ENCODE data around the gene UNC13C.

UNC13C gene

DNA sequence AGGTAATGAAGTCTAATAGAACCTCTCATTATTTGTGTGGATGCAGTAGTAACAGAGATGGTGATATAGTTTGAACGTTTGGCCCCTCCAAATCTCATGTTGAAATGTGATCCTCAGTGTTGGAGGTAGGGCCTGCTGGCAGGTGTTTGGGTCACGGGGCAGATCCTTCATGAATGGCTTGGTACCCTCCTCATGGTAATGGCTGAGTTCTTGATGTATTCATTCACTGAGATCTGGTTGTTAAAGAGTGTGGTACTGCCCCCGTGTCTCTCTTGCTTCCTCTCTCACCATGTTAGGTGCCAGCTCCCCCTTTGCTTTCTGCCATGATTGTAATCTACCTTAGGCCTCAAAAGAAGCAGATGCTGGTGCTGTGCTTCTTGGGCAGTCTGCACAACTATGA lies 606.8 kb downstream of the UNC13C start:
- Mint-ChIP-seq H3K4me1 (ENCODE audit: low read depth) (no peaks in the 10 kb centered on the region), H3K27me3 (no peaks in the 10 kb centered on the region), H3K27ac (no peak overlapping the region), H3K36me3 (ENCODE audit: low read depth) (no peaks in the 10 kb centered on the region), H3K9me3 (peaks cover 5% of the 10 kb centered on the region), H3K4me3 (no peak overlapping the region)

DNA sequence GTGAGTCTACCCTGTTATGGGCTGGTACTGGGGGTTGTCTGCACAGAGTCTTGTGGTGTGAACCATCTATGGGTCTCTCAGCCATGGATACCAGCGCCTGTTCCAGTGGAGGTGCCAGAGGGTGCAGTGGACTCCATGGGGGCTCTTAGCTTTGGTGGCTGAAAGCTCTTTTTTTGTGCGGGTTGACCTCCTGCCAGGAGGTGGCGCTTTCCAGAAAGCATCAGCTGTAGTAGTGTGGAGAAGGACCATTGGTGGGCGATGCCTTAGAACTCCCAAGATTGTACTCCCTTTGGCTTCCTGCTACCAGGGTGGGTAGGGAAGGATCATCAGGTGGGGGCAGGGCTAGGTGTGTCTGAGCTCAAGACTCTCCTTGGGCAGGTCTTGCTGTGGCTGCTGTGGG lies 615.9 kb downstream of the UNC13C start:
- no peak overlapping the region for H3K27ac Mint-ChIP-seq
- no peaks in the 10 kb centered on the region for H3K36me3 Mint-ChIP-seq (ENCODE audit: low read depth)
- H3K9me3 Mint-ChIP-seq = peaks cover 4% of the 10 kb centered on the region
- H3K27me3 Mint-ChIP-seq = no peaks in the 10 kb centered on the region
- no peaks in the 10 kb centered on the region for H3K4me1 Mint-ChIP-seq (ENCODE audit: low read depth)
- no peak overlapping the region for H3K4me3 Mint-ChIP-seq

DNA sequence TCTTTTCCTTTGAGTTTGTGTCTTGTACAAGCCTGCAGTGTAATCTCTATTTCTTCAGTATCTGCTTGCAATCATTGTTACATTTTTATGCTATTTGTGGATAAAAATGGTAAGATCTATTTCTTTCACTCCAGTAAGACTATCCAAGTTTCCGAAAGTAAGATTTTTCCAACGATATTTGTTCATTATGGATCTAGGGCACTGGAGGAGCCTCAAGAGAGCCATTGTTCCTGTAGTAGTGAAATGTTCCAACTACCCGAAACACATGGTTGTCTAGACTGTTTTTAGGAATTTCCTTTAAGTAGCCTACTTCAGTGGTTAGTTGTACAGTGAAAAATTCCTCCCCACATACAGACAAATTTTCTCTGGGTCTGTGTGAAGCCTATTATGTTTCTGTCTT lies 621.1 kb downstream of the UNC13C start:
- Mint-ChIP-seq H3K4me3 (no peak overlapping the region), H3K9me3 (no peaks in the 10 kb centered on the region), H3K27me3 (peaks cover 4% of the 10 kb centered on the region), H3K27ac (no peak overlapping the region), H3K36me3 (ENCODE audit: low read depth) (no peaks in the 10 kb centered on the region), H3K4me1 (ENCODE audit: low read depth) (no peaks in the 10 kb centered on the region)

DNA sequence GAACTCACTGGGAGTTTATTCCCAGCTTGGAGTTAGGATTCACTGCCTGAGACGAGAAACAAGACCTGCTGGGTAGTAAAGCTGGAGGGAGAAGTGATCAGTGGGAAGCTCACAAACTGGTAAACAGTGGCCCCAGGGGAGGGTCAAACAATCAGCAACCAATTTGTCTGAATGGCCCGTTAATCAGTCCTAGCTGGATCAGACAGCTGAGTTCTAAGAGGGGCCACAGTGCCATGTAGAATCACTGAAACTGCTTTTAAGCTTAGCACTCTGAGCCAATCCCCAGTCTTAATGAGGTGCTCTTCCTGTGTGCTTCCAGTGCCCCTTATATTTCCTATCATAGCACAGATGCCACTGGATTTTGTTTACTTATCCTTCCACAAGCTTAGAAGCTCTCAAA lies 626.8 kb downstream of the UNC13C start:
- H3K4me3 Mint-ChIP-seq = no peak overlapping the region
- H3K9me3 Mint-ChIP-seq = no peaks in the 10 kb centered on the region
- H3K4me1 Mint-ChIP-seq (ENCODE audit: low read depth) = no peaks in the 10 kb centered on the region
- peaks cover 4% of the 10 kb centered on the region for H3K27me3 Mint-ChIP-seq
- no peaks in the 10 kb centered on the region for H3K36me3 Mint-ChIP-seq (ENCODE audit: low read depth)
- H3K27ac Mint-ChIP-seq = no peak overlapping the region

DNA sequence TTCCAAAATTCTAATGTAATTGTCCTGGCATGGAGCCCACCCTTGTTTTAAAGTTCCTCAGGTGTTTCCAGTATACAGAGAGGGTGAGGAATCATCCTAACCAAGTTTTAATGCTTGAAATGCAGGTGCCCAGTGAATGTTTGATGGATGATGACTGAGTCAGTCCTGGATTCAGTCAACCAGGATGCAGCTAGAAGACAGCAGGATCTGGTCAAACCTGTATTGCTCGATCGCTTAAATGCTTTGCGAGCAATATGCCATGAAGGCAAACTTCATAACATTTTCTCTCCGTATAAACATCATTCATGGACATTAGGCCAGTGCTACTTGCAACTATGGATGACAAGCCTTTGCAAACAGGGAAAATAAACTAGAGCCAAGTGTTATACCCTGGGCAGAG lies 627.3 kb downstream of the UNC13C start:
- H3K4me1 Mint-ChIP-seq (ENCODE audit: low read depth) = no peaks in the 10 kb centered on the region
- H3K4me3 Mint-ChIP-seq = no peak overlapping the region
- H3K36me3 Mint-ChIP-seq (ENCODE audit: low read depth) = no peaks in the 10 kb centered on the region
- no peak overlapping the region for H3K27ac Mint-ChIP-seq
- peaks cover 4% of the 10 kb centered on the region for H3K27me3 Mint-ChIP-seq
- H3K9me3 Mint-ChIP-seq = no peaks in the 10 kb centered on the region

DNA sequence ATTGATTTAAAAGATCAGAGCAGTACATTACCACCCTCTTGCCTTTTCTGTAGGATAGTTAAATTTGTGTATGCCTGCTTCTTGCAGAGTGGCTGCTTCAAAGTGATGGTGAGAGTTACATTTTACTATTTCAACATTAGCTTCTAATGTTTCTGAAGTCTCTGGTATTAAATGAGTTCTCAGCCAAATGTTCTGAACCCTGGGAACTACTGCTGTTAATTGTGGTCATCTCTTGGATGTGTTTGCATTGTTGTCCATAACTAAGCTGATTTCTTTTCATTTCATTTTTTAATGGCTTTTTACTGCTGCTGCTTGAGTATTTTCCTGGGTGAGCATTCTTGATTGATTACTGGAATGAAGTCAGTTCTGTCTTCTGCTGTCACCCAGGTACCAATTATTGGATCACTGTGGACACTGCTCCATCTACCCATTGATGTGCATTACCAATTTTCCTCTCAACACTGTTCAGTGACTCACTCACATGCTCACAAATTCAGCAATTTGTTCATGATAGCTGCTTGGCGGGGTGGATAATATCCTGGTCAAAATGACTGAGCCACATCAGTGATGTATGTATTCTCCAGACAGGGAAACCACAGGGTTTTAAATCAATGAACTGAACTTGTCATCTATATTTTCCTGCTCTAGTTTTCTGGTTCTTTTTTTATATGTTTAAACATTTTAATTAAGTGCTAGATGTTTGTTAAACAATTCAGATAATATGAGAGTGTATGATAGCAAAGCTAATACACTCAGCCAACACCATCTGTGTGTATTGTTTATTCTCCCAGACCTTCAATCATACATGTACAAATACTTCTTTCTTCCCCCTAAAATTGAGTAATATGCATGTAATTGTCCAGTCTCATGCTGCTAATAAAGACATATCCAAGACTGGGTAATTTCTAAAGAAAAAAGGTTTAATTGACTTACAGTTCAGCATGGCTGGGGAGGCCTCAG lies 630.9 kb downstream of the UNC13C start:
- H3K27ac Mint-ChIP-seq = no peak overlapping the region
- no peaks in the 10 kb centered on the region for H3K4me1 Mint-ChIP-seq (ENCODE audit: low read depth)
- H3K9me3 Mint-ChIP-seq = no peaks in the 10 kb centered on the region
- no peaks in the 10 kb centered on the region for H3K36me3 Mint-ChIP-seq (ENCODE audit: low read depth)
- no peak overlapping the region for H3K4me3 Mint-ChIP-seq
- H3K27me3 Mint-ChIP-seq = peaks cover under 1% of the 10 kb centered on the region

DNA sequence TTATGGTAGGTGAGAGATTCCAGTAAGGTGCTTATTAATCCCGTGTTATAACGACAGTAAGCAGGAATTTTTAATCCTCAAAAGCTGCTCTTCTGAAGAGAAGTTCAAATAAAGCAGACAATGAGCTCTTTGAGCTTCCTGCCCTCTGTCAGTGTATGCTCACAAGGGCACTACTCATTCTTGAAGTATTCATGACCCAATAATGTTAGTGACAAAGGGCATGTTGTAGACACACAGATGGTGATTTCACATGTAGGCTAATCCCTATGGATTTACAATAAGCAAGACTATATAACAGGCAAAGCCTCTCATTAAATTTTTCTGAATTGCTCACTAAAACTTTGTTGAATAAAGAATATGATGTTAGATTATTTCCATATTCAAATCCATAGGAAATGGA lies 639.9 kb downstream of the UNC13C start:
- Mint-ChIP-seq H3K27me3 (no peaks in the 10 kb centered on the region), H3K4me1 (ENCODE audit: low read depth) (no peaks in the 10 kb centered on the region), H3K36me3 (ENCODE audit: low read depth) (no peaks in the 10 kb centered on the region), H3K4me3 (no peak overlapping the region), H3K9me3 (no peaks in the 10 kb centered on the region), H3K27ac (no peak overlapping the region)

DNA sequence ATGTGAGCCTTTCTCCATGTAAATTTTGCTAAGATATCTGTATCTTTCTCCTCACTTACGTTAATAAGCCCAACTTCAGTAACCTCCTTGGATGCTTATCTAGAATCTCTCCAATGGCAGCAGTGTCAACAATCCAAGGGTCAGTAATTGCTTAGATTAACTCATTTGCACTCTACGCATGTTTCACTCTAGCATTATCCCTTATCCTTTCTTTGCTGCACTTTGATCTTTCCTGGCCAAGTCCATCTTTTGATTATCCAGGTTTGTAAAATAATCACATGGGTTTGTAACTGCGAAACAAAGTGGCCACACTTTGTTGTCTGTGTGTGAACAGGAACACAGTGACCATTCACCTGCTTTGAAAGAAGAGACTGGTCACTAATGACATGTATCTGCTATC lies 640.9 kb downstream of the UNC13C start:
- Mint-ChIP-seq H3K36me3 (ENCODE audit: low read depth) (no peaks in the 10 kb centered on the region), H3K27me3 (no peaks in the 10 kb centered on the region), H3K27ac (no peak overlapping the region), H3K4me3 (no peak overlapping the region), H3K4me1 (ENCODE audit: low read depth) (no peaks in the 10 kb centered on the region), H3K9me3 (no peaks in the 10 kb centered on the region)

DNA sequence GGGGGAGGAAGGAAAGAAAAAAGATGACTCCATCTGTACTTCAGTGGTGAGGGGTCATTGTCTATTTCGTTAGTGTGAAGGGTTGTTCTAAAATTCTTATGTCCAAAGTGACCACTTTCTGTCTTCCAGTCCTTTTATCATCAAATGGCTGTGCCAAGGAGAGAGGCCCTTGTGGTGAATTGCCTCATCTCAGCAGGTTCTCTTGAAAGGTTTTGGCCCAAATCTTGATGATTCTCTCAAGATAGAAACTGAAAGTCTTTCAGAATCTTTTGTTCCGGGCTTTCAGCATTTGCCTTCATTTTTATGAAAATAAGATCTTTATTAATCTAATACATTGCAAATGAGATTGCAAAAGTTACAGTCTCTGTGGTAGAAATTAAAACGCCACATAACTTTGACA lies 642.7 kb downstream of the UNC13C start:
- no peaks in the 10 kb centered on the region for H3K27me3 Mint-ChIP-seq
- H3K9me3 Mint-ChIP-seq = no peaks in the 10 kb centered on the region
- no peaks in the 10 kb centered on the region for H3K4me1 Mint-ChIP-seq (ENCODE audit: low read depth)
- H3K27ac Mint-ChIP-seq = no peak overlapping the region
- no peak overlapping the region for H3K4me3 Mint-ChIP-seq
- H3K36me3 Mint-ChIP-seq (ENCODE audit: low read depth) = no peaks in the 10 kb centered on the region

DNA sequence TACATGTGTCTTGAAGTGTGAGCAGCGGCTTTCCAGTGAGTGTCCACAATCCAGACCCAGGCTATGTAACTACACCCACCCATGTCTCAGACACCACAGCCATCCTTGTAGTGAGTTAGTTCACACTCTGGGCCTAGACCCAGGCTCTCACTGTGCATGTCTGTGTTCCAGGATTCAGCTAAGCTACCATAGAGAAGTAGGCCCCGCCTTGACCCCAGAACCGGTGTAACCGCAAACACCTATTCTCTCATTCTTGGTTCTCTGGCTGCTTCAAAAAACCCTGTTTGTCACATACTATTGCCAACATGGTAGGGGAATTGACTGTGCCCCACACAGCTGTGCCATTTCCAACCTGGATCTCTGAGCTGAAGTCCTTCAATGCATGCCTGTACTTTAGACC lies 657.9 kb downstream of the UNC13C start:
- H3K27ac Mint-ChIP-seq = no peak overlapping the region

DNA sequence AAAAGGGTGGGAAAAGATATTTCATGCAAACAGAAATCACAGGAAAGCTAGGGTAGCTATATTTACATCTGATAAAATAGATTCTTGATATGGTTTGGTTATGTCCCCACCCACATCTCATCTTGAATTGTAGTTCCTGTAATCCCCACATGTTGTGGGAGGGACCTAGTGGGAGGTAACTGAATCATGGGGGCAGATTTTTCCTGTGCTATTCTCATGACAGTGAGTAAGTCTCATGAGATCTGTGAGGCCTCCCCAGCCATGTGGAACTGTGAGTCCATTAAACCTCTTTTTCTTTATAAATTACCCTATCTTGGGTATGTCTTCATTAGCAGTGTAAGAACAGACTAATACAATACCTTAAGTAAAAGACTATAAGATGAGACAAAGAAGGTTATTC lies 660.4 kb downstream of the UNC13C start:
- H3K4me1 Mint-ChIP-seq (ENCODE audit: low read depth) = no peaks in the 10 kb centered on the region
- no peaks in the 10 kb centered on the region for H3K27me3 Mint-ChIP-seq
- H3K4me3 Mint-ChIP-seq = no peak overlapping the region
- H3K36me3 Mint-ChIP-seq (ENCODE audit: low read depth) = no peaks in the 10 kb centered on the region
- H3K27ac Mint-ChIP-seq = no peak overlapping the region
- H3K9me3 Mint-ChIP-seq = peaks cover 18% of the 10 kb centered on the region

More for the DNA sequence above, 657.9 kb downstream of the UNC13C start:
- no peak overlapping the region for H3K4me3 Mint-ChIP-seq
- no peaks in the 10 kb centered on the region for H3K4me1 Mint-ChIP-seq (ENCODE audit: low read depth)
- H3K27me3 Mint-ChIP-seq = no peaks in the 10 kb centered on the region
- H3K36me3 Mint-ChIP-seq (ENCODE audit: low read depth) = no peaks in the 10 kb centered on the region
- H3K9me3 Mint-ChIP-seq = peaks cover 18% of the 10 kb centered on the region

DNA sequence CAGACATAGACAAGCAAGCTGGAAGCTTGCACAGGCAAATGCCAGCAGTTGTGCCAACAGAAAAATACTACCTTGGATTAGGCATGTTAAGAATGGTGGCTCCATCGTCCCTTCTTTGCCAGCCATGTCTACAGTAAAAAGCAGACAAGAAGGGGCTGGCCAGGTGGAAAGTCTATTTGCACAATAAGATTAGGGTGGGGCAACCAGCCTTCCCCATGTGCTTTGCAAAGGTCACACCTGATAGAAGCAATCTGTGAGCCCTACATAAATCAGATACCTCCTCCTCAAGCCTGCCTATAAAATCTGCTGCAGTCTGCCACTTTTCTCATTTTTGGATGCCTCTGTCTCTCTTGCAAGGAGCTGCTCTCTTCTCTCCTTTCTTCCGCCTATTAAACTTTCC lies 662.6 kb downstream of the UNC13C start:
- Mint-ChIP-seq H3K27ac (no peak overlapping the region), H3K36me3 (ENCODE audit: low read depth) (no peaks in the 10 kb centered on the region), H3K4me3 (no peak overlapping the region), H3K27me3 (no peaks in the 10 kb centered on the region), H3K9me3 (peaks cover 18% of the 10 kb centered on the region), H3K4me1 (ENCODE audit: low read depth) (no peaks in the 10 kb centered on the region)

DNA sequence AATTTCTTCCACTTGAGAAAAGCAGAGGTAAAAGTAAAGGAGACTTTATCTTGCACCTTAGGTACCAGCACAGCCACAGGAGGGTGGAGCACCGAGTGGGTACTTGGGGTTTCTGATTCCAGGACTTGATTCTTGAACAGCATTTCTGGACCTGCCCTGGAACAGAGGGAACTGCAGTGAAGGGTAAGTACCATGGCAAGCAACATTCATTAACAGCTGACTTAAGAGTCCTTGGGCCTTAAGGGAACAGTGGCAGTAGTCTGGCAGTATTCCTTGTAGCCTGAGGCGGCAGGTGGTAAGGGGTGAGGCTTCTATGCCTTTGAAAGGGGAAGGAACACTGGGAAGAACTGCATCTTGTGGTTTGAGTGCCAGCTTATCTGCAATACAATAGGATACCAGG lies 666.6 kb downstream of the UNC13C start:
- no peaks in the 10 kb centered on the region for H3K27me3 Mint-ChIP-seq
- H3K4me1 Mint-ChIP-seq (ENCODE audit: low read depth) = no peaks in the 10 kb centered on the region
- H3K4me3 Mint-ChIP-seq = no peak overlapping the region
- H3K9me3 Mint-ChIP-seq = peaks cover 10% of the 10 kb centered on the region
- H3K36me3 Mint-ChIP-seq (ENCODE audit: low read depth) = no peaks in the 10 kb centered on the region
- H3K27ac Mint-ChIP-seq = no peak overlapping the region

DNA sequence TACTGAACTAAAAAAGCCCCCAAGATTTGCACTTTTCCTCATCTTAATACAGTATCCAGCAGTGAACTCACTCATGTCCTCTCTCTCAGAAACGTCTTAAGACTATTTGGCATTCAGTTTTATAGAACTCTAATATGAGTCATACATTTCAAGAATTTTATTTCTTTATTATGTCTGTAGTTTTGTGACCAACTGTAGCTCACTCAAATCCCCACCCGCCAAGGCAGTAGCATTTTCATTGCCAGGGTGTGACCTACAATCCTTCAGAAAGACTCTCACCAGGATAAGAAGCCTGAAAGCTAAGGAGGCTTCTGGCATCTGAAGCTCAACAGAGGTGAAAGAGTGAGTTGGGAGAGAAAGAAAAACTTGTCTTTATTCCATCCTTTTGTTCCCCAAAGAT lies 681.4 kb downstream of the UNC13C start:
- H3K36me3 Mint-ChIP-seq (ENCODE audit: low read depth) = no peaks in the 10 kb centered on the region
- no peak overlapping the region for H3K27ac Mint-ChIP-seq
- H3K27me3 Mint-ChIP-seq = no peaks in the 10 kb centered on the region
- no peak overlapping the region for H3K4me3 Mint-ChIP-seq
- H3K9me3 Mint-ChIP-seq = no peaks in the 10 kb centered on the region
- H3K4me1 Mint-ChIP-seq (ENCODE audit: low read depth) = no peaks in the 10 kb centered on the region

DNA sequence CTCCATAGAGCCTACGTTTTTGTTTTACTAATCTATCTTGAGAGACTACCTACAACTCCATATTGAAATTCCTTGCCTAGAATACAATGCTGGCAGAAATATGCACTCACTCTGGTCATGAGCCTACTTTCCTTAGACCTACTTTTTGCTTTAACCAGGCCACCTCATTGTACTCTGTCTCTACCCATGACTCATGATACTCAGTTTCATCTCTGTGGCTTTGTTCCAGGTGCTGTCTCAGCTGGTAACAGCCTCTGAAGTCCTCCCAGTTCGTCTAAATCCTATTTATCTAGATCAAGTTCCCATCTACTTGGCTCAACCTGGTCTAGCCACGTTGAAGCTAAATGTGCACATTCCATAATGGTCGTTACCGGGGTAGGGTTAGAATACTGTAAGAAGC lies 682.1 kb downstream of the UNC13C start:
- H3K27me3 Mint-ChIP-seq = no peaks in the 10 kb centered on the region
- no peak overlapping the region for H3K4me3 Mint-ChIP-seq
- H3K27ac Mint-ChIP-seq = no peak overlapping the region
- H3K4me1 Mint-ChIP-seq (ENCODE audit: low read depth) = no peaks in the 10 kb centered on the region
- H3K36me3 Mint-ChIP-seq (ENCODE audit: low read depth) = no peaks in the 10 kb centered on the region
- H3K9me3 Mint-ChIP-seq = no peaks in the 10 kb centered on the region

DNA sequence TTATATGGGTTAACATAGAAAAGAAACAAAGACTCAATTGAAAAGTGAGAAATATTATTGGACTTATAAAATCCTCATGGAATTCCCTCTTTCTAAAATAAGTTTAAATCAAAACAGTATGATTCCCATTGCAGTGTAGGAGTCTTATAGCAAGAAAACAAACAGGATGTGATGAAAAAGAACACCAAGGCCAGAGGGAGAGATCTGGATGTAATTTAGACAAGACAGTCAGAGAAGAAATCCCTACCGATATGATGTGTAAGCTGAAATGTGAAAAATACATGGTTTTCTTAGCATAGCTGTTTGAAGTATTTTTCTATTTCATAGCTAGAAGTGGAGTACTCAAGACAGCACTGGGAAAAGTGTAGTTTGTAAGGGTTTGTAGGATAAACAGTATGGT lies 697.0 kb downstream of the UNC13C start:
- no peaks in the 10 kb centered on the region for H3K36me3 Mint-ChIP-seq (ENCODE audit: low read depth)
- H3K4me1 Mint-ChIP-seq (ENCODE audit: low read depth) = no peaks in the 10 kb centered on the region
- H3K9me3 Mint-ChIP-seq = peaks cover 18% of the 10 kb centered on the region
- no peak overlapping the region for H3K27ac Mint-ChIP-seq
- no peak overlapping the region for H3K4me3 Mint-ChIP-seq
- no peaks in the 10 kb centered on the region for H3K27me3 Mint-ChIP-seq

All from stimulated activated naive CD8-positive, alpha-beta T cell treated with anti-CD3 and anti-CD28 coated beads, Interleukin-15, Interleukin-2, amounts not matched to agents 100 ng/mL and 50 ng/mL, for 24 hours (primary cell).